GM20431 (cell line): ENCODE measurements around the gene ITGBL1.

ENCODE experiments used
- in situ Hi-C: fragments of 300-500 bp; cut with MseI, MboI; formaldehyde crosslinking; loops from one replicate; pipeline ENCODE4 v1.15.0; 2020; ENCODE audit warnings: low sequenced_read_pairs; ENCODE audit not compliant: unreplicated experiment

The ITGBL1 gene

DNA sequence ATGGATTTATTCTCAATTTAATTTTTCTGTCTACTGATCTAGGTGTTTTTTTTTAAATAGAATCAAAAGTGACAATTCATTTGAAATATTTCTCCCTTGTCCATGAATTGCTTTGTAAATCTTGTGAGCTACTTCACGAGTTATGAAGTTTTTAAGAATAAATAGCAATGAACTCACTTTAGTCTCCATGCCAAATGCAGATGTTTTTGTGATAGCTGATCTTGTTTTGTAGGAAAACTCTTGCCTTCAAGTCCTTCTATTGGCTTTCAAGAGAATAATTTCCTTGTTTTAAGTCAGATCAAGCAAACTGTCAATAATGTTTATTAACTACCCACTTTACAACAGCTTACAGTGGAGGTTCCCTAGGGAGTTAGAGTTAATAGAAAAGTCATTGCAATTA, 99.8 kb downstream of the ITGBL1 start:
- in situ Hi-C loops = no loop called here

DNA sequence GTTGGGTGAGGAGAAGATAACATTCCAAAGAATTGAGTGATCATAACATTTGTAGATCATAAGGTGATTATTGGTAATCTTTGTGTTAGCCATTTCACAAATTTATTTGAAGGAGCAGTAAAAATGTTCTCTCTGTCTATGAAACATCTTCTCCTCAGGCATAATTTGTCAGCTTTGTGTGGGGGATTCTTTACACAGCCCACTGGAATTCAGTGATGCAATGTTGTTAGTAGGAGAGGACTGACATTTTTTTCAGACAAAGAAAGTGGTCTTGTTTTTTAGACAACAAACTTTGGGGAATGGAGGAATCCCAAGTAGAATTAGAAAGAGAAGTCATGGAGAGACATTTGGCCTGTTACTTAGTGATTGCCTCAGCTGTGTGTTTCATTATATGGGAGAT, 100.3 kb downstream of the ITGBL1 start:
- in situ Hi-C loops = no loop called here

DNA sequence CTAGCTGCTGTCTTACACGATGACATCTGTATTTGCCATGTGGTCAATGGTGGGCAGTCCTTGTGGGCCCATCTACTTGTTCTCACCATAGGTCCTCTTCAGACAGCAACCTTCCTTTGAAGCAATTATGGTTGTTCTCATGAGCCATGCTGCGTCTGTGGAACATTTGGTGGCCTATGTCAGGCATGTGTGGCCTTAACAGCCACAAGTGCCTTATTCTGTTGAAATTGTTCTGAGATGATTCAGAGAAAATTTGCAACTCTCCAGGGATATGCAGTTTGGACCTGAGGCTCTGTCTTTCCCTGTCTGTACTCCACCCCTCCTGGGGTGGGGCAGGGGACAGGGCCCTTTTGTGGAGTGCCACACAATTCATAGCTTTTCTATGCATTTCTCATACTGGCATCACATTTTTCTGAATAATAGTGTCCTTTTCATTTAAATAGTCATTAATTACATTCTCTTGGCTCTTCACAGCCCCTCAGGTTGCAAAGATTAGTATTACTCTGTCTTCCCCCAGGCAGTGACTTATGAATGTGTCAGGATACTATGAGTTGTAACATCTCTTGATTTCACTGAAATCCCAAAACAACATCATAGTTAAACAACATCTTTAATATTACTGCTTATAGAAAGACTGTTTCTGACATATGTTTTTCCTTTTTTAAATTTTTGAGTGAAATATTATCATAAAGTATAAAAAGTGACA, 102.1 kb downstream of the ITGBL1 start:
- in situ Hi-C loops = no loop called here

DNA sequence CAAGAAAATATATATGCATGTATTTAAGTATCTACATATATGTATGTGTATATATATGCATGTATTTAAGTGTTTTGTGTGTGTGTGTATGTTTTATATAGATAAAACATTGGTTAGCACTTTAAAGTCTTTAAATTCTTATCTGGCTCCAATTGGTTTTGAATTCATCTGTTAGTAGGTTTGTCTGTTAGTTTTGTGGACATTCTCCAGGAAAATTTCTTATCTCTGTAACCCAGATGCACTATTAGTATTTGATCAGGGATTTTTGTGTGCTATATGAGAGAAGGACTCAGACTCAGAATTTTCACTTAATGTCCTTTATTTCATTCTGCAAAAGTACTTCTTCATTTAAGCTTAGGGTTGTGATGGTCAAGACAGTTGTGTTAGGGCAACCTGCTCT, 103.1 kb downstream of the ITGBL1 start:
- in situ Hi-C loops = no loop called here

DNA sequence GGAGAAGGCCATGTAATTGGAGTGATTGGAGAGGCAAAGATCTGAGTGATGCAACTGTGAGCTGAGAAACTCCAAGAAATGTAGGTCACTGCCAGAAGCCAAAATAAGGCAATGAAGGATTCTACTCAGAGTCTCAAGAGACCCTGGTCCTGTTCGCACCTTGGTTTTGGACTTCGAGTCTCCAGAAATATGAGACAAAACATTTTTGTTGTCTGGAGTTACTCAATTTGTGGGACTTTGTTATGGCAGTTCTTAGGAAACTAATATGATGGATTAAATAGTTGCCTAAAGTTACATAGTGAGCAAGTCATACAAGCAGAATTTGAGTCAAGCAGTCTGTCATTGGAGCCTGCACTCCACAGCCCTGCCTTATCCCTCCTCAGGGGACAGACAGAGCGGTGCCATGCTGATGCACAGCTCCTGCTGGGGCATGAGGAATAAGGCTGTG, 104.2 kb downstream of the ITGBL1 start:
- in situ Hi-C loops = no loop called here

DNA sequence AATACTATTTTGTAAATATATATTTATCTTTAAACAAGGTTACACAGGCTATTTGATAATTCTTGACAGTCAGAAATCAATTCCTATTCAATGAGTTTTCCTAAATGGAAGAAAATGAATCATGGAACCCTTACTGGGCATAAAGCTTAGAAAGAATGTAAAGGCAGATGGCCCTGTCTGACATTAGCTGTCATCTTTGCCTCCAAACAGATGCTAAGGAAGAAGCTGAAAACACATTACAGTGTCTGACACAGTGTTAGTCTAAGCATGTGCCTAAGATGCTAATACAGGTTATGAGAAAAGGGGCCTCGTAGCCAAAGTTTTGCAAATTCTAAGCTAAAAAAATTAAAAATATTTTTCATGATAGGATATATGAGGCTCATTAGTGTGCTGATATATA, 112.8 kb downstream of the ITGBL1 start:
- in situ Hi-C loops = no loop called here

DNA sequence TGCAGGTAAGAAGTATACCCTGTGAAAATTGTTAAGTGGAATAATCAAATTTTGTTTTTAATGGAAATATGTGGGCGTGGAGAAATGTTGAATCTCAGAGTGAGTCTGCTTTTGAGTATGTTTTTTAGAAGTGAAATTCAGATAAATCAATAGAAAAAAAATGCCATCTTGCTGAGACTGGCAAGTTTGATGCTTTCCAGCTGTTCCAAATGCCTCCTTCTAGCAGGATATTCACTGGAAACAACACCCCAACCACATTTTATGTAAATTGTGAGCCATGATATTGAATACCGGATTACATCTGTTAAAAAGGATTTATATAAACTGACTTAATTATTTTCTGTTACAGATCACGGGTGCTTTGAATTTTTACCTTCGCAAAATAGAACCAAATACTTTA, 115.4 kb downstream of the ITGBL1 start:
- in situ Hi-C loops = no loop called here

DNA sequence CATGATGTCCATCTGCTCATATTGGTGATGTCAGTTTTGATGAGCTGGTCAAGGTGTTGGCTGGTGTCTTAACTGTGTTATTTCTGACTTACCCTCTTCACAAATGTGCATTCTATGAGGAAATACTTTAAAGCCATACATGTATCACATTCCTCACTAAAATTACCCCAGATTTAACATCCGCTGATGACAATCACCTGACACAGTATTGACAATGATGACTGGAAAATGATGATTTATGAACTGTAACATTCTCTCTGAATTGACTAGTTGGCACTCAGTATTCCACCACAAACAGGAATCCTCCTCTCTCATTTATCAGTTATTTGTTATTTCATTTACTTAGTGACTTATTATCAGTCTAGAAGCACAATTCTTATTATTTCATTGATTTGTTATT, 117.3 kb downstream of the ITGBL1 start:
- in situ Hi-C loops = no loop called here

DNA sequence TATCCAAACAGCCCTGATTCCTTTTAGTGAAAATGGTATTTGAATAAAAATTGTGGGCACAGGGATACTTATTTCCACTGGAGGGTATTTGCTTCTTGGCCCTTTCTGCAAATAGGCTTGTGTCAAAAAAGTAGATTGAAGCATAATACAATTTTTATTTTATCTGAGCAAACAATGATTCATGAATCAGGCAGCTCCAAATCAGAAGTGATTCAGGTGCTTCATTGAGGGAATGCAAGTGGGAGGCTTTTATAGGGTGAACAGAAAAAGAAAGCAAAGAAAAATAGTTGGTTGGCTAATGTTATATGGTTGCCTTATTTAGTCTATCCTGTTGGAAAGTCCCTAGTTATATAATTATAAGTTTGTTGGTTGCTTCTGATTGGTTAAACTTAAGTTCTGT, 117.9 kb downstream of the ITGBL1 start:
- in situ Hi-C loops = no loop called here

DNA sequence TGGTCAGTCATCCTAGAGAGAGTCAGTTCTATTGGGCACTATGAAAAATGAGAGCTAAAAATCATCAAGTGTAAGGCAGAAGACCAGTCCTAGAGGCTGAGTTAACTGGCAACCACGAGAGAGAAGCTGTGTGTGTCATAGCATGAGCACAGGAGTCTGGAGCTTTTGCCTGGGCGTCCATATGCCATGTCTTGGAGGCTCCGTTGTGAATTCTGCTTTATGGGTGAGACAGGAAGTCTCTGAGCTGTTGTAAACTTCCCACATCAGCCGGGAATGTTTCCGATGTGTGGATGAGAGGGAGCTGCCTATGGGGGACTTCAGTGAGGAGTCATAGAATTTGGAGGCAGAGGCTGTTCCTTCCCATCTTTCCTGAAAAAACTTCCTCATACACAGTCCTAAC, 120.0 kb downstream of the ITGBL1 start:
- in situ Hi-C loops = no loop called here

DNA sequence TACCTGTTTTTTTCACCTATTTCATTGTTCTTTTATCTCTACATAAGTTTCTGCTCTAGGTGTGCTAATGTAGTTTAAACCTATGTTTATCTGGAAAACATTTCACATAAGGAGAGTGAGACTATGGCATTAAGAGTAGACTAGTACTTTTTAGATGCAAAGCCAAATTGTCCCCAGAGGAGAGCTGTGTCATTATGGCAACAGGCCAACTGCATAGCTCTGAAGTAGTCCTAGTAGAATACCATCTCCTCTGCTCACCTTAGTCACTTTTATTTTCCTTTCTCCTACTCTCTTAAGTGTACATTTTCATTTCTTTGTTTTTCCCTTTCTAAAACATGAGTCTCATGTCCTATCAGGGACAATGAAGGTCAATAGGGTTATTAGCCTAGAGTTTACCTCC, 123.1 kb downstream of the ITGBL1 start:
- in situ Hi-C loops = no loop called here

DNA sequence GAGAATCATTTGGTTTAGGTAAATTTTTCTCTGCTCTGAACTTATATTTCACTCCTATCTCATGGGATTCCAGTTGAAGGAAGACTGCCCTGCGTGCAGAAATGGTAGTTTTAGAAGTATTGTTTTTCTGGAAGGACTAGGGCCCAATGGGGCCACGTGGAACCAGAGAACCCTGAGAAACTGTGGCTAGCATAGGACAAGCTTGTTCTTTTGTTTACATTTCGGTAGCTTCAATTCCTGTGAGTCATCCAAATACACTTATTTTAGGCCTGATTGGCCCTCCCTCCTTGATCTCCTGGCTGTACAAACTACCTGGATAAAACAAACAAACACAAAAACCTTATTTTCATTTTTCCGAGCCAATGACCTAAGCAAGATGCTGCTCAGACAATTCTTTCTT, 124.0 kb downstream of the ITGBL1 start:
- in situ Hi-C loops = no loop called here

DNA sequence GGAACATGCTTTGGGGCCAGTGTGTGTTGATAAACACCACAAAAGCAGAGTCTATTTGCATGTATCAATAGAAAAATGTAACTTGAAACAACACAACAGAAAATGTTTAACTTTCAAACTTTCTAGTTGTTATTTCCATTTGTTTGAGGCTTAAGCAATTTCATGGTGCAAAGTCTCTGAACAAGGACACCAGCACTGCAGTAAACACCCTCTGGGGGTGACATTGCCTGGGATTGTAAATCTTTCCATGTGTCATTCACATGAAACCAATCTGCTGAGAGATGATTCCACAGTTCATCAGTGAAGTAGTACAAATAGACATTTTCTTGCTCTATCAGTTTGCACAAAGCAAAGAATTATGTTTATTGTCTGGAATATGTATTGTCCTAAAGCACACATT, 124.5 kb downstream of the ITGBL1 start:
- in situ Hi-C loops = no loop called here

DNA sequence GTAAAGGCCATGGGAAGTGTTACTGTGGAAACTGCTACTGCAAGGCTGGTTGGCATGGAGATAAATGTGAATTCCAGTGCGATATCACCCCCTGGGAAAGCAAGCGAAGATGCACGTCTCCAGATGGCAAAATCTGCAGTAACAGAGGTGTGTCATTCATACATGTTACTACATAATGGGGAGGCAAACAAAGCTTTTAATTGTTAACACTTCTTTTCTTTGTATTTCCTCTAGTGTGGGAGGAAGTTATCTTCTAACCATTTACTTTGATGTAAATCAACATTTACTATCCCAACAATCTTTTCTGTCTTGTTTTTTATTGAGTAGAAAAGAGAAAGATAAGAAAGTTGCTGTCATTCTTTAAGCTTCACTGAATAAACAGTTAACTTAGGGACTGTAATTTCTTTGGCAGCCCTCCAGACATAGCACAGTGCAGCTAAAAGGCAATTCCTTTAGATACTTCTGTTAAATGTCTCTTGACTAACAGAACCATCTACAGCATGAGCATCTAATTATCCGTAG, 126.9 kb downstream of the ITGBL1 start:
- in situ Hi-C loops = no loop called here

DNA sequence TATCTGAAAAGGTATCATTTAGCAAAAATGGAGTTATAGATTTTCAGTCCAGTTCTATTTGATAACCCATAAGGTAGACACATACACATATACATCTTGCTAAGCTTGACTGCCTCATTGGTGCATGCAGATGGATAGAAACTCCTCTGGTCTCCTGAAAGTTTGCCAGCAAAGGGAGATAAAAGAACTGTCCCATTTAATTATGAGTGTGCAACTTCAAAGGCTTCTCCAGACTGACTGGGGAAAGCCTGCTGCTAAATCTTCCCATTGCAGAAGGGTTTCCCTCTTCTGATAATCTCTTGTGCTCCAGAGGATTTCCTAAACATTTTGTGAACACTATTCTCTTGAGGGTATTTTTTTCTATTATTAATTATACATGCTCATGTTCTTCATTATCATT, 131.9 kb downstream of the ITGBL1 start:
- in situ Hi-C loops = no loop called here

DNA sequence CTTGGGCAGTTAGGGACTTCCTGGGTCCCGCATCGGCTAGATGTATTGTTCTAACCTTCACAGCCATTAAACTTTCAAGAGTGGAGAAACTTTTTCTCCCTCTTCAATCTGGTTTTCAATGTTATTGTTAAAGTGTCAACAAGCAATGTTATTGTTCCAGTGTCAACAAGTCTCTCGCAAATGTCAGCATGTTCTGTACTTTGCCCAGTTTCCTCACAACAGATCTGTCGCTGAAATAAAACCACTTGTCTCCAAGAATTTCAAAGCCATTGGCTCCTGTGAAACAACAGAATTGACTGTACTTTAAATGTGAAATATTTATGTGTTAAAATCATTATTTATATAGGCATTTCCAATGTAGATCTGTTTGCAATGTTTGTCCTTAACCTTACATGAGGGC, 138.0 kb downstream of the ITGBL1 start:
- in situ Hi-C loops = no loop called here

DNA sequence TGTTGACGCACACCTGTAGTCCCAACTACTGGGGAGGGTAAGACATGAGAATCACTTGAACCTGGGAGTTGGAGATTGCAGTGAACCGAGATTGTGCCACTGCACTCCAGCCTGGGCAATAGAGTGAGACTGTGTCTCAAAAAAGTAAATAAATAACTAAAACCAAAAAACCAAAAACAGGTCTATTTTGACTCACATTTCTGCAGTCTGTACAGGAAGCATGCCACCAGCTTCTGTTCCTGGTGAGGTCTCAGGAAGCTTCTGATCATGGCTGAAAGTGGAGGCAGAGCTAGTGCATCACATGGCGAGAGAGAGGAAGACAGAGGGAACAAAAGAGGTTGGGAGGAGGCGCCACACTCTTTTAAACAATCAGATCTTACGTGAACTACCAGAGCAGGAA, 142.5 kb downstream of the ITGBL1 start:
- in situ Hi-C loops = no loop called here

DNA sequence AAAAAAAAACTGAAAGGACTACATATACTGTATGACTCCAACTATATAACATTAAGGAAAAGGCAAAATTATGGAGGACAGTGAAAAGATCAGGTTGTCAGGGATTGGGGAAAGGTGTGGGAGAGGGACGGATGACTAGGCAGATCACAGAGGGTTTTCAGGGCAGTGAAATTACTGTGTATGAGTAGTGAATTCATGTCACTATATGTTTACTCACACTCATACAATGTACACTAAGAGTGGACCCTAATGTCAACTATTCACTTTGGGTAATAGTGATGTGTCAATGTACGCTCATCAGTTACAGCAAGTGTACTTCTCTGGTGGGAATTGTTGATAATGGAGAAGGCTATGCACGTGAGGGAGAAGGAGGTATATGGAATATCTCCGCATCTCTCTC, 144.3 kb downstream of the ITGBL1 start:
- in situ Hi-C loops = no loop called here

DNA sequence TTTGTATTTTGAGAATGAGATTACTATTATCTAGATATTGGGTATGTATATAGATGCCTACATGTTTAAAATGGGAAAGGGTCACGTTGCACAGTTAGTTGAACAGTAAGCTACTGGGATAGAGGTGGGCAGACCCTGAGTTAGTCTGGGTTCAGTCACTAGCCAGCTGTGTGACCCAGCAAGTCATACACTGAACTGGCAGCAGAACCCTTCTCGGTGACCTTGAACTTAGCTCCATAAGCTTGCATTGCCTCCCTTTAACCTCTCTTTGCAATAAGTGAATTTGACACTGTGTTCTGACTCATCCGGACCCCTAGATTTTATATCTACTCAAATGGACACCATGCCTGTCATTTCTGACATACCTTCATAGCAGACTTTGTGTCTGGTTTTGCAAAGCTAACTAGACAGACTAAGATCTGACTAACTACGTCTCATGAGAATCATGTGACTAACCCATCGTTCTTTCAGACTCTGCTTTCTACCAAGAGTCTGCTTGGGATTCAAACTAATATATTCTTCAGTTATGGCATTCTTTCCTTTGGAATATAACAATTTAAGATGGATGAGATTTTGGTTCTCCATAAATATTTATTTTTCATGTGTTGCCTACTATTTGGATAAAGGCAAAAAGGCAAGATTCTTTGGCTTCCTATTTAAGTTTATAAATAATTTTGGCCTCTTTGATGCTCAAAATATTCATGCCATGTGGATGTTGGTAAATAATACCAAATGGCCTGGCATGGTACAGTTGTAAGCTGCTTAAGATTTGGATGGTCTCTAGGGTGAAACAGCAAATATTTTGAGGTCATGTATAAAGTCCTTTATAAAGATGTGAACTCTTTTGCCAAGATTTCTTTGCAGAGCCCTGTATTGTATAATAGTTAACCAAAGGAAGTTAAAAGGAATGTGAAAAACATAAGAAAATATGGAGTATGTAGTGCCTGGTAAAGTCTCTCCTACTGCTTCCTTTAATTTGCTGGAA, 159.3 kb downstream of the ITGBL1 start:
- in situ Hi-C loops = no loop called here

DNA sequence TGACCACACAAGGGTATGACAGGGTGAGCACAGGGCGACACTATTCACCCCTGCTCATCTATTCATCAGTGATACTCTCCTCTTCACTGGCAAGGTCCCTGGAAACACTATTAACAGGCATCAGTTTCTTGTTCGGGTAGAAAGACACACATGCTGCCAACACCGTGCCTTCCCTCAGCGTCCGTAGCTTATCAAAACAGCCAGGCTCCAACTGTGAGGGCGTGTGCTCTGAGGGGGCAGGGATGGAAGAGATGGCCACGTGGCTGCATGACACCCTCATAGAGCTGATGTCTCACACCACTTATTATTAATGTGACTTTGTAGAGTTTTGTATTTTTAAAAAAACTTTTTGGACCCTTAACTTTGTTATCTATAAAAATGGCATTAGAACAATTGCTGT, 160.3 kb downstream of the ITGBL1 start:
- in situ Hi-C loops = no loop called here

DNA sequence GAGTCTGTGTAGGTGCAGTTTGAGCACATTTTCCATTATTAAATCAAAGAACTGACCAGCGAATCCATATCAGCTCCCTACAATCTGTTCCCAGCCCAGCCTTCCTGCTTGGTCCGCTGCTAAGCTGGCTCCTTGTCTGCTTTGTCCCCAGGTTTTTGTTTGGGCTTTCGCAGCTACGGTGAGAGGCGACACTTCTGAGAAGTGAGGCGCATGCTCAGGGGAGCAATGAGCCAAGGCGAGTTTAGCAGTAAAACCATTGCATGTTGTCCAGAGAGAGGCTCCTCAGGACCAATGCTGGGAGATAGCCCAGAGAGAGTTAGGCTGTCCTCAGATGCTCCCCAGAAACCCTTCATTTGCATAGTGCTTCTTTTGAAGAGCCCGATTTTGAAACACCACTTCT, 162.0 kb downstream of the ITGBL1 start:
- in situ Hi-C loops = no loop called here
